Stimulated activated CD8-positive, alpha-beta memory T cell treated with anti-CD3 and anti-CD28 coated beads, Interleukin-7, amount 100 ng/mL, for 1 hour (primary cell): Measurements from ENCODE around the gene GALNT10.

Experiments used
- DNase-seq, 2 donors: peaks; one replicate each; pipeline ENCODE4 v3.0.0-alpha.2; 2020; ENCODE audit warnings: low read depth in 2 of 2

GALNT10 gene

GRCh38 chr5:154324033-154324432, 133.5 kb downstream of the GALNT10 start:
- no peak for DNase-seq

- no peak for DNase-seq
These were observed 135.0 kb downstream of the GALNT10 start for GRCh38 chr5:154325566-154325965.

DNA sequence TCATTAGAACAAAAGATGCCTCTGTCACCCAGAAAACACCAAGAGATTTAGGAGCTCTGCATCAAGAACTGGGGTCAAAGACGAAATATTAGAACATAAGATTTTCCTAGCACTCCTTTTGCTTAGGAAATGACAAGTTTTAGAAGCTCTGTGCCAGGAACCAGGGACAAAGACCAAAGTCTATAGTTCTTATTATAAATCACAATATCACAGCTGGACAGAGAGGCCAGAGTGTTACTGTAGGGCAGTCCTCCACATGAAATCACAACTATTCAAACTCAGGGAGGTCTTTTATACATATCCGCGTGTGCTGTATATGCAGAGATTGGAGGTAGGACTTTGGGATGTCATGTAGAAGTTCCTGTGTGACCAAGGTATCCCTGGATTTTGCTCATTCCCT, 138.5 kb downstream of the GALNT10 start:
- DNase-seq, result no peak

DNA sequence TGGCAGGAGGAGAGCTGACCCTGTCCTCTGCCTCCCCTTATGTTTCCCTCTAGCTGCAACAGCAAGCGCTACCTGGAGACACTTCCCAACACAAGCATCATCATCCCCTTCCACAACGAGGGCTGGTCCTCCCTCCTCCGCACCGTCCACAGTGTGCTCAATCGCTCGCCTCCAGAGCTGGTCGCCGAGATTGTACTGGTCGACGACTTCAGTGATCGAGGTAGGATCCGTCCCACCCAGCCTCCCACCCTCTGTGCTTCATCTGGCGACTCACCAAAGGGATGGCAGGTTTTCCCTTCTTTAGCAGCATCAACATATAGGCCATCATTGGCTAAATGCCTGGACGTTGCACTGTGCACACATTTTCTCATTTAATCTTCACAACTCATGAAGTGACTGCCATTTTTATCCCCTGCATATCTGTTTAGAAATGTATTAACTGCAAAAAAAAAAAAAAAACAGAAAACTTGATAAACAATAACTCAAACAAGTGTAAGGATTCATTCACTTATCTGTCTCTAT, 139.0 kb downstream of the GALNT10 start:
- no peak for DNase-seq

- no peak for DNase-seq
These were observed 139.6 kb downstream of the GALNT10 start for GRCh38 chr5:154330097-154330667.

- DNase-seq, result no peak
These were observed 140.7 kb downstream of the GALNT10 start for GRCh38 chr5:154331232-154331631.

DNA sequence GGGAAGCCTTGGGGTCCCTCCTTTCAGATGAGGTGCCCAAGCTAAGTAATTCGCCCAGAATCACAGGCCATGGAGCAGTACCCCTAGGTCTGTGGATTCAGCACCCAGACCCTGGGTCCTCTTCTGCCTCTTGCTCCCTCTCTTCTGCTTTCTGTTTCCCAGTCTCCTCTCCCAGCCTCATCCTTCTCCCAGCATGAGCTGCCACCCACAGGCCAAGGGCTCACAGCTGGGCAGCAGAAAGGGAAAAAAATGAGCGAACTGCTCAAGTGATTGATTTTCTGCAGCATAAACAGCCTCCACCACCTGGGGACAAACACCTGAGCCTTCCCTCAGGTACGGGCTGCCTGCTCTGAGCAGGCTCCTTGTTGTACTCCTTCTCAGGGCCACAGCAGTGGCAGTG, 141.4 kb downstream of the GALNT10 start:
- no peak for DNase-seq

- no peak for DNase-seq
These were observed 141.9 kb downstream of the GALNT10 start for GRCh38 chr5:154332451-154332850.

GRCh38 chr5:154333016-154333415, 142.5 kb downstream of the GALNT10 start:
- DNase-seq, result no peak

DNA sequence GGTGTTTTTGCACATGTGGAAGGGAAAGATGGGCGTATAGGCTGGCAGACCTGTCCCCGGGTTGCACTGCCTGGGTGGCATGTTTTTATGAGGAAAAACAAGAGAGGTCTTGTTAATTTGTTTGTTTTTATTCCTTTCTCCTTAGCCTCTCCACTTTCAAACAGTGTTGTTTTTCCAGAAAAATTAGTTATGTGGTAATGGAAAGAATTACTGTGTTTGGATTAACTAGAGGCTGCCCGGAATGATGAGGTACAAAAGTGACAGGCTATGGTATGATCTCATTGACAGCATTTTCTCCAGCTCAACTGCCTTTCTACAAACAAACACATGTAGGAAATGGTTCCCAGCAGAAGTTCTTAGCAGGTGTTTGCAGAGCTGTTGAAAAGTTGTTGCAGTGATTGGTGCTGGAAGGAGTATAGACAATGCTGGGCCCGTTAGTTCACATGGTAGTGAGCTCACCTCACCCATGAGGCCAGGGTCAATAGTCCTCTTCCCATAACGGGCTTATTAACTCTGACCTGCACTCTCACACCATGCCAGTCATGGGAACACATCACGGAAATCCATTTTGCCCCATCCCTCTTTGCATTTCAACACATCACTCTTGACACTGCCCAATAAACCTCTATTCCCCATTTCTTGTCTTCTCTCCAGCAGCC, 144.0 kb downstream of the GALNT10 start:
- no peak for DNase-seq

DNA sequence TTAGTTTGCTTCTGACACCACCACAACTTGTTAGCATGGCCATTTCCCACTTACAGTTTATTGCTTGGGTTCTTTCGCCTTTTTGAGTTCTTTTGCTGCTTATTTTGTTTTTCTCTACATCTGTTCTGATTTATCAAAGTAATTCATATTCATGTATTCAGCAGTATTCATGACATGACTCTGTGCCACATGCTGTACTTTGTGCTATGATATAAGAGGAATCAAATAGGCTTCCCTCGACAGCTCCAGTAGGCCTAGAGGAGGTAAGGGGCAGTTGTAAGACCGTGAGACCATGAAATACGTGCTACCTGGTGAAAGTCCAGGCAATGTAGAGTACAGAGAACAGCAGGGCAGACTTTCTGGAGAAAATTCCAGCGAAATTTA, 144.5 kb downstream of the GALNT10 start:
- DNase-seq, result no peak

DNA sequence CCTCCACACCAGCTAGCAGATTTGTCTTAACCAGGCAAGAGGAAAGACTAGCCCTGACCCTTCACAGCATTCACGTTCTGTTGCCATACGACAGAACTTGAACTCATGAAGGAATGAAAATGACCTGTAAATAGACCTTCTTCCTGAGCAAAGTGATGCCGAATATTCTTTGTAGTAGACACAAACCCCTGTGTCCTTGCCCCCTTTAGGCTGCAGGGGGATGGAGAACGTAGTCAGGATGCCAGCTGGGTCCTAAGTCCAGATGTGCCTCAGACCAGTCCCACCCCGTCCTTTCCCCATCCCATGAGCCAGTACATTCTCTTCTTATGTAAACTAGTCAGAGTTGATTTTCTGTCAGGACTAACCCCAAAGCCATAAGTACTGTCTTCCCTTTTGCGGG, 151.1 kb downstream of the GALNT10 start:
- no peak for DNase-seq

DNA sequence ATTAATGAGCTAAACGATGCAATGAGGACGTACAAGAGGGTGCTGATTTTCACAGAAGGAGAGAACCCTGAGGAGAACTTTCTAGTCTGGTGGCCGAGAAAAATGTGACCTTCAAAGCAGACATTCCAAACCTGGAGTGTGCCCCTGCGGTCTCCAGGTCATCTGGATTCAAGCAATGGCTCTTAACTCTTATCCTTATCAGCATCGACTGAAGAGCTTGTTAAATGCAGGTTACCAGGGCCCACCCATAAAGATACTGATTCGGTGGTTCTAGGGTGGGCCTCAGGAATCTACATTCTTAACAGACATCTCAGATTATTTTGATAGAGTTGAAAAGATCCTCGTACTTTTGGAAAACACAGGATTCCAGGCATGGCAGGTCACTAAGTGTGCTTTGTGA, 151.7 kb downstream of the GALNT10 start:
- no peak for DNase-seq

DNA sequence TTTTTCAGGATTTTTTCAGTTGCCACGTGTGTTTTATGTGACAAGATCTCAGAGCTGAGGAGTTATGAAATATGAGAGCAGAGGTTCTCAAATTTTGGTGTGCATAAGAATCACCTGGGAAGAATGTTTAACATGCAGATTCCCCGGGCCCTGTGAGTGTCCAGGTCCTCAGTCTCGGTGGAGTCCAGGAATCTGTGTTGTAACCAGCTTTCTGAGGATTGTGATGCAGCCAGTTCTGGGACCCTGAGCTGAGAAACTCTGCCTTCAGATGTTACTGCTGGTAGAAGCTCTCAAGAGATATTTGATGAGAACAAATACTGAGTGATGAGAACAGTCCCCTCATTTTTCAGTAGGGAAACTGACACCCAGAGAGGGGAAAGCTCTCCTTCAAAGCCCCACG, 152.4 kb downstream of the GALNT10 start:
- no peak for DNase-seq

DNA sequence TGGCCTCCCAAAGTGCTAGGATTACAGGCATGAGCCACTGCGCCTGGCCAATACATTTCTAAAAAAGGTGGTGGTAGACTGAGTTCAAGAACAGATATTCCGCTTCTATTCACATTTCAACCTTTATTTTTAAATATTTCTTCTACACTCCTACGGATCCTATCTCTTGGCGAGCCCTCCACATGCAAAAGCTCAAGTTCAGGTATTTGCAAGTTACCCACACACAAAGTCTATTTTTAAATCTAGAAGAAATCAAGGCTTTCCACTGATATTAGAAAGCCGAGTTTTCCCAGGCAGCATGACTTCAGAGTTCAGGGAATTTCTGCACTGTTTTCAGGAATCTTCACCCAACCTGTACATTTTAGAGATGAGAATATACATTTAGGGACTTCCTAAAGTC, 153.9 kb downstream of the GALNT10 start:
- DNase-seq, result no peak

- no peak for DNase-seq
These were observed 154.9 kb downstream of the GALNT10 start for GRCh38 chr5:154345255-154345952.

- DNase-seq, result no peak
These were observed 155.9 kb downstream of the GALNT10 start for GRCh38 chr5:154346427-154346826.

DNA sequence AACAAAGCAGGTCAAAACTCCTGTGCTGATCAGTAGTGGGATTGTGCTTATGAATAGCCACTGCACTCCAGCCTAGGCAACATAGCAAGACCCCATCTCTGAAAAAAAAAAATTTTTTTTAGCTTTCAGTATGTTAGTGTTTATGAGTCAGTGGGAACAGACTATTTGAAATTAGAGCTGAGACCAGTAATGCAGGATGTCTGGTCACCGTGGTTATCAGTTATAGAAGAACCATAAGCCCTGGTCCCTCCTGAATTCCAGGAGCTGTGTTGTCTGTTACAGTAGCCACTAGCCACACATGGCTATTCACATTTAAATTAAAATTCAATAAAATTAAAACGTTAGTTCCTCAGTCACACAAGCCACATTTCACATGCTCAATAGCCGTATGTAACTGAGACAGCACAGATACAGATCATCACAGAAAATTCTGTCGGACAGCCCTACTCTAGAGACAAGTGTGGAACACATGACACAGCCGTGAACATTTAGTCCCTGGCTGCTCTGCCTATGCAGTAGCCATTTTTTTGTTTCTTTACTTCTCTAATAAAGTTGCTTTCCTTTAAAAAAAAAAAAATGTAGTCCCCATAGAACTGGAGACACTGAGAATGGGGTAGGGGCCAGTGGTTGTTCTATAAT, 159.2 kb downstream of the GALNT10 start:
- no peak for DNase-seq

DNA sequence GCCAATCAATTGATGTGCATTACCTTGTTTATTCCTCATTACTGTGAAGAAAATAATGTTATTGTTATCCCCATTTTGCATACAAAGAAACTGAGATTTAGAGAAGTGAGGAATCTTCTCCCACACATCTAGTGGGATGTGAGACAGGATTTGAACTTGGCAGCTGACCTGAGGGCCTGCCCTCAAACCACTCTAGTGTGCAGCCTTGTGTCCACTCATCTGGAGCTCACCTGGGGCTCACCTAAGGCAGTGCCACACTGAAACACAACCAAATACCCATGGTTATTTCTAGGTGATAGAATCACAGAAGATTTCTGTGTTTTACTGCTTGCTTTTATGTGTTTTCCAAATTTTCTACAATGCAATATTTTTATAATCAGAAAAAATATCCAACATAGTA, 160.6 kb downstream of the GALNT10 start:
- DNase-seq, result no peak

- DNase-seq, result no peak
These were observed 161.0 kb downstream of the GALNT10 start for GRCh38 chr5:154351566-154351965.

GRCh38 chr5:154352960-154353548, 162.5 kb downstream of the GALNT10 start:
- DNase-seq, result no peak

DNA sequence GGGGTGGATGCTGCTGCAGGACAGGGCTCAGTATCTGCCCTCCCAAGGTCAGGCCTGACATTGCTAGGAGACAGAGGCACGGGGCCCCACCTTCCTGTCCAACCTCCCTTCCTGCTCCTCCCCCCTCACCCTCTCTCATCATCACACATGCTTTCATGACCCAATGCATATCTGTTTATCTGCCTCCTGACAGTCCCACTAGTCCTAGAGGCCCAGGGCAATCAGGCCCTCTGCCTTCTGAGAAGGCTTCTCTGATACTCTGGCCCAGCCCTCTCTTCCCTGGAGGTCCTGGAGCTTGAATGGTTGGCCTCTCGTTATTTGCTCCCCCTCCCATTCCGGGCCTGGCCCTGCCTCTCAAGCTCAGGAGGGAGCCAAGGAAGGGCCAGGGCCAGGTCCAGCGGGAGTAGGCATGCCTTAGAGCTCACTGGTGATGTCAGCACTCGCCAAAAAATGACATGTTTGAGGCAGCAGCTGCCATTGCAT, 164.6 kb downstream of the GALNT10 start:
- DNase-seq, result no peak
